ENCODE data around the gene YES1.
"Not testable (repeated sequence)": the region's sequence is repeated elsewhere in the genome, so short reads cannot be mapped to it uniquely, and the experiment has no call there.

YES1 gene

GRCh38 chr18:784470-785172 lies 27.4 kb downstream of the YES1 start:
- no peaks in the 10 kb centered on the region for H3K79me2 ChIP-seq (ENCODE audit: low read length)
- no peak overlapping the region for H3K4me2 ChIP-seq (ENCODE audit: low read length)
- no peaks in the 10 kb centered on the region for H3K9me3 ChIP-seq (ENCODE audit: insufficient read depth, low read length)
- H3K36me3 ChIP-seq (replicated peaks; ENCODE audit: low read depth, low read length) = no peaks in the 10 kb centered on the region
- H3K4me1 ChIP-seq (ENCODE audit: low read length) = no peaks in the 10 kb centered on the region
- TF ChIP-seq EZH2phosphoT487 (IDR thresholded peaks at IDR 0.05; ENCODE audit: low read depth) (no peak), CTCF (IDR thresholded peaks at IDR 0.05; ENCODE audit: low read depth, low read length) (no peak)
- H3K9ac ChIP-seq (ENCODE audit: low read length) = no peak overlapping the region
- no peak overlapping the region for H3K27ac ChIP-seq (ENCODE audit: low read length)
- H3K4me3 ChIP-seq (ENCODE audit: low read length) = no peak overlapping the region
- H4K20me1 ChIP-seq (ENCODE audit: insufficient read depth, low read length) = no peaks in the 10 kb centered on the region
- H3K27me3 ChIP-seq (ENCODE audit: low read depth, low read length) = no peaks in the 10 kb centered on the region
- no peak overlapping the region for H2AFZ ChIP-seq (ENCODE audit: low read depth, low read length)

DNA sequence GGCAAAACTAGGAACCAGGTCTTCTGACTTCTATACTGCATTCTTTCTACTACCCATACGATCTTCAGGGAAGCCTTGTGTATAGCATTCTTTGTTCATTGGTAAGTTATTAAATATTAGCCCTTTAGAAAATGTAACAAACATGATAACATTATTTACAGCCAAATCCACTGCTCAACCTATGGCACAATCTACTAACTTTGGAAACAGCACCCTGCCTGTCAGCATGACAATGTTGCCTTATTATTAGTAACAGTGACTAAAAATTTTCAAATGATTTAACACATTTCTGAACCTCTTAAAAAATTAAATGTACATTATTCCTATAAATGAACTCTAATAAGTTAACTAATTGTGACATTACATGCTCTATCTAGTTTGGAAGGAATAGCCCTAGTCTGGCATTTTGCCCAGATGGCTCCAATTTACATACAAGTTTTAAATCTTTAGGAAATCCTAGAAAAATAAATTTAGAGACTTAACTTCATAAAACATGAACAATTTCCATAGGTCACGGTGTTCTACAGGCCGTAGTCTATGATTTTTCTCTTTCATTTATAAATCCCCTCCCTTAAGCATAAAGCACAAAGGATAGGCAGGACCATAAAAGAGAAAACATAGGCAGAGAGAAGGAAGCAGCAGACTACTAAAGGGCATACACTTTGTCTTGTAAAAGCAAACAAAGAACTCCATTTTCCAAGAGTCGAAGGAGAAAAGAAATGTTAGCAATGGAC lies 33.7 kb downstream of the YES1 start:
- Histone ChIP-seq H3K9me3 (ENCODE audit: insufficient read depth, low read length) (no peaks in the 10 kb centered on the region), H3K27ac (ENCODE audit: low read length) (no peak overlapping the region), H3K36me3 (replicated peaks; ENCODE audit: low read depth, low read length) (no peaks in the 10 kb centered on the region), H3K4me1 (ENCODE audit: low read length) (no peaks in the 10 kb centered on the region), H3K79me2 (ENCODE audit: low read length) (no peaks in the 10 kb centered on the region), H3K4me2 (ENCODE audit: low read length) (no peak overlapping the region), H4K20me1 (ENCODE audit: insufficient read depth, low read length) (no peaks in the 10 kb centered on the region), H3K27me3 (ENCODE audit: low read depth, low read length) (no peaks in the 10 kb centered on the region), H3K4me3 (ENCODE audit: low read length) (no peak overlapping the region), H3K9ac (ENCODE audit: low read length) (no peak overlapping the region), H2AFZ (ENCODE audit: low read depth, low read length) (no peak overlapping the region)
- TF ChIP-seq CTCF (IDR thresholded peaks at IDR 0.05; ENCODE audit: low read depth, low read length) (no peak), EZH2phosphoT487 (IDR thresholded peaks at IDR 0.05; ENCODE audit: low read depth) (no peak)

- no peaks in the 10 kb centered on the region for H3K9me3 ChIP-seq (ENCODE audit: insufficient read depth, low read length)
- H3K27ac ChIP-seq (ENCODE audit: low read length) = no peak overlapping the region
- TF ChIP-seq EZH2phosphoT487 (IDR thresholded peaks at IDR 0.05; ENCODE audit: low read depth) (no peak), CTCF (IDR thresholded peaks at IDR 0.05; ENCODE audit: low read depth, low read length) (no peak)
- no peak overlapping the region for H3K4me3 ChIP-seq (ENCODE audit: low read length)
- no peaks in the 10 kb centered on the region for H3K36me3 ChIP-seq (replicated peaks; ENCODE audit: low read depth, low read length)
- no peak overlapping the region for H2AFZ ChIP-seq (ENCODE audit: low read depth, low read length)
- H3K79me2 ChIP-seq (ENCODE audit: low read length) = no peaks in the 10 kb centered on the region
- H3K4me1 ChIP-seq (ENCODE audit: low read length) = no peaks in the 10 kb centered on the region
- H4K20me1 ChIP-seq (ENCODE audit: insufficient read depth, low read length) = no peaks in the 10 kb centered on the region
- no peak overlapping the region for H3K4me2 ChIP-seq (ENCODE audit: low read length)
- H3K27me3 ChIP-seq (ENCODE audit: low read depth, low read length) = no peaks in the 10 kb centered on the region
- no peak overlapping the region for H3K9ac ChIP-seq (ENCODE audit: low read length)
These were observed 35.0 kb downstream of the YES1 start for GRCh38 chr18:777021-777420.

- H3K4me2 ChIP-seq (ENCODE audit: low read length); H2AFZ ChIP-seq (ENCODE audit: low read depth, low read length); H3K36me3 ChIP-seq (replicated peaks; ENCODE audit: low read depth, low read length); H3K9me3 ChIP-seq (ENCODE audit: insufficient read depth, low read length); H3K79me2 ChIP-seq (ENCODE audit: low read length); H3K27ac ChIP-seq (ENCODE audit: low read length); H4K20me1 ChIP-seq (ENCODE audit: insufficient read depth, low read length); H3K4me3 ChIP-seq (ENCODE audit: low read length); H3K9ac ChIP-seq (ENCODE audit: low read length); H3K4me1 ChIP-seq (ENCODE audit: low read length); H3K27me3 ChIP-seq (ENCODE audit: low read depth, low read length): not testable (repeated sequence)
These were observed 36.0 kb downstream of the YES1 start for GRCh38 chr18:776044-776443.

Data from OCI-LY3 (cell line).